SK-N-SH treated with all-trans-retinoic acid at 6 μM for 48 hours (cell line): ENCODE data around the gene VAC14.

Experiments used
- ARNTL ChIP-seq: fragments of 450-650 bp; formaldehyde crosslinking; IDR thresholded peaks from 2 replicates; pipeline ENCODE4 v1.5.0; 2020; ENCODE audit warnings: low read depth, mild to moderate bottlenecking, moderate library complexity, borderline replicate concordance
- BACH2 ChIP-seq: fragments of 250-450 bp; sonication (Bioruptor Pico); IDR thresholded peaks from 2 replicates; pipeline ENCODE4 v1.9.0; 2021; ENCODE audit warnings: mild to moderate bottlenecking, borderline replicate concordance
- OSR1 ChIP-seq: fragments of 250-450 bp; sonication (Bioruptor Pico); IDR thresholded peaks from 2 replicates; pipeline ENCODE4 v1.8.0; 2022; ENCODE audit warnings: moderate library complexity, mild to moderate bottlenecking, inconsistent platforms
- SNAI2 ChIP-seq: fragments of 250-450 bp; sonication (Bioruptor Pico); IDR thresholded peaks from 2 replicates; pipeline ENCODE4 v1.5.0; 2020; ENCODE audit warnings: mild to moderate bottlenecking, moderate library complexity
- ZFP3 ChIP-seq: fragments of 250-450 bp; sonication (Bioruptor Pico); IDR thresholded peaks from 2 replicates; pipeline ENCODE4 v1.5.0; 2020; ENCODE audit warnings: mild to moderate bottlenecking, moderate library complexity
- ZNF565 ChIP-seq: fragments of 450-650 bp; formaldehyde crosslinking; conservative IDR thresholded peaks from 2 replicates; pipeline ENCODE4 v1.5.0; 2020; ENCODE audit warnings: low read depth, mild to moderate bottlenecking, moderate library complexity
- TF ChIP-seq, protein P1 (sequence below): fragments of 250-450 bp; sonication (Bioruptor Pico); IDR thresholded peaks from 2 replicates; pipeline ENCODE4 v1.8.0; 2021; ENCODE audit warnings: low read depth, mild to moderate bottlenecking, moderate library complexity, borderline replicate concordance
- TF ChIP-seq, protein P2 (sequence below): fragments of 250-450 bp; sonication (Bioruptor Pico); IDR thresholded peaks from 2 replicates; pipeline ENCODE4 v1.8.0; 2020; ENCODE audit warnings: mild to moderate bottlenecking, moderate library complexity, borderline replicate concordance

DNA sequence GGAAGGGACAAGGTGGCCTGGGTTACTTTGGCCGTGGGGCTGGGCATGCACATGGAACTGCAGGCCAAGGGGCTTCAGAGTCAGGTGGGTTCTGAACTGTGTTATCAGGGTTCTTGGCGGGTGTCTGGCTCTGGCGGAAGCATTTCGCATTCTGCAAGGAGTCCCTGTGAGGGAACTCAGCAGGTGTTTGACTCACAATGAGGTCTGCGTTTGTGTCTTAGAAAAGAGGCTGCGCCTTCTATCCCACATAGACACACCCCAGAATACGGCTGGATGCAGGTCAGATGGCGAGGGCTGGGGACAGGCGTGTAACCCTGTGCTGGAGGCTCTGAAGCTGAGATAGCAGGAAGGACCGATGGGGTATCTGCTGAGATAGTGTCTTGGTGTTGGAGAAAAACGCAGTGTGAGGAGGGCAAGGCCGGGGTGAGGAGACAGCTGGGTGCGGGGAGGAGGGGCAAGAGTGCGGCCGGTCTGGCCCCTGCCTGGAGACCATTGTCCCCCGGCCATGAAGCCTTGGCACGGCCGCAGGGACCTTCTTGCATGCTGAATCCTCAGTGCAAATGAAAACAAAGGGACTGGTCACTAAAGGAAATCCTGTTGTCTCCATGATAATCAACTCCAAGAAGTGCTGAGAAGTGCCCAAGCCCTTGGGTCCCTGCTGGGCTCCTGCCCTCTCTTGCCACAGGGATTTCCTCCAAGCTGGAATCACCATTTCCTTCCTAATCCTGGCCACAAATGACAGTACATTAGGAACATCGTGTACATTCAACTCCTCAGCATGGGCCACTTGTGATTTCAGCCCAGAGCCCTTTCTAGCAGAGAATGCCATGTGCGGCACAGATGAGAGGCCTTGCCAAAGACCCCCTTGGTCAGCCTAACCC lies 92.4 kb downstream of the VAC14 start:
- TF ChIP-seq, protein P1, sequence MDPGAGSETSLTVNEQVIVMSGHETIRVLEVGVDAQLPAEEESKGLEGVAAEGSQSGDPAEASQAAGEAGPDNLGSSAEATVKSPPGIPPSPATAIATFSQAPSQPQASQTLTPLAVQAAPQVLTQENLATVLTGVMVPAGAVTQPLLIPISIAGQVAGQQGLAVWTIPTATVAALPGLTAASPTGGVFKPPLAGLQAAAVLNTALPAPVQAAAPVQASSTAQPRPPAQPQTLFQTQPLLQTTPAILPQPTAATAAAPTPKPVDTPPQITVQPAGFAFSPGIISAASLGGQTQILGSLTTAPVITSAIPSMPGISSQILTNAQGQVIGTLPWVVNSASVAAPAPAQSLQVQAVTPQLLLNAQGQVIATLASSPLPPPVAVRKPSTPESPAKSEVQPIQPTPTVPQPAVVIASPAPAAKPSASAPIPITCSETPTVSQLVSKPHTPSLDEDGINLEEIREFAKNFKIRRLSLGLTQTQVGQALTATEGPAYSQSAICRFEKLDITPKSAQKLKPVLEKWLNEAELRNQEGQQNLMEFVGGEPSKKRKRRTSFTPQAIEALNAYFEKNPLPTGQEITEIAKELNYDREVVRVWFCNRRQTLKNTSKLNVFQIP (CRISPR knock-in tag), result no peak
- no peak for TF ChIP-seq ZFP3 (CRISPR knock-in tag)
- no peak for TF ChIP-seq ARNTL (CRISPR knock-in tag)
- no peak for TF ChIP-seq BACH2 (CRISPR knock-in tag)
- TF ChIP-seq, protein P2, sequence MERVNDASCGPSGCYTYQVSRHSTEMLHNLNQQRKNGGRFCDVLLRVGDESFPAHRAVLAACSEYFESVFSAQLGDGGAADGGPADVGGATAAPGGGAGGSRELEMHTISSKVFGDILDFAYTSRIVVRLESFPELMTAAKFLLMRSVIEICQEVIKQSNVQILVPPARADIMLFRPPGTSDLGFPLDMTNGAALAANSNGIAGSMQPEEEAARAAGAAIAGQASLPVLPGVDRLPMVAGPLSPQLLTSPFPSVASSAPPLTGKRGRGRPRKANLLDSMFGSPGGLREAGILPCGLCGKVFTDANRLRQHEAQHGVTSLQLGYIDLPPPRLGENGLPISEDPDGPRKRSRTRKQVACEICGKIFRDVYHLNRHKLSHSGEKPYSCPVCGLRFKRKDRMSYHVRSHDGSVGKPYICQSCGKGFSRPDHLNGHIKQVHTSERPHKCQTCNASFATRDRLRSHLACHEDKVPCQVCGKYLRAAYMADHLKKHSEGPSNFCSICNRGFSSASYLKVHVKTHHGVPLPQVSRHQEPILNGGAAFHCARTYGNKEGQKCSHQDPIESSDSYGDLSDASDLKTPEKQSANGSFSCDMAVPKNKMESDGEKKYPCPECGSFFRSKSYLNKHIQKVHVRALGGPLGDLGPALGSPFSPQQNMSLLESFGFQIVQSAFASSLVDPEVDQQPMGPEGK (CRISPR knock-in tag), result no peak
- no peak for TF ChIP-seq ZNF565 (CRISPR knock-in tag)
- TF ChIP-seq SNAI2, result no peak
- TF ChIP-seq OSR1, result no peak
